ENCODE data around the gene SYNPO2.
"Not testable (repeated sequence)": the region's sequence is repeated elsewhere in the genome, so short reads cannot be mapped to it uniquely, and the experiment has no call there.

The SYNPO2 gene

GRCh38 chr4:119038116-119038841, 149.6 kb downstream of the SYNPO2 start:
- no peak for DNase-seq

- DNase-seq = no peak
Observed at GRCh38 chr4:119039160-119039559, 150.5 kb downstream of the SYNPO2 start.

- DNase-seq = peak; percentile 27
Observed at GRCh38 chr4:119039779-119040178, 151.1 kb downstream of the SYNPO2 start.

- no peak for DNase-seq
Observed at GRCh38 chr4:119040261-119040660, 151.6 kb downstream of the SYNPO2 start.

DNA sequence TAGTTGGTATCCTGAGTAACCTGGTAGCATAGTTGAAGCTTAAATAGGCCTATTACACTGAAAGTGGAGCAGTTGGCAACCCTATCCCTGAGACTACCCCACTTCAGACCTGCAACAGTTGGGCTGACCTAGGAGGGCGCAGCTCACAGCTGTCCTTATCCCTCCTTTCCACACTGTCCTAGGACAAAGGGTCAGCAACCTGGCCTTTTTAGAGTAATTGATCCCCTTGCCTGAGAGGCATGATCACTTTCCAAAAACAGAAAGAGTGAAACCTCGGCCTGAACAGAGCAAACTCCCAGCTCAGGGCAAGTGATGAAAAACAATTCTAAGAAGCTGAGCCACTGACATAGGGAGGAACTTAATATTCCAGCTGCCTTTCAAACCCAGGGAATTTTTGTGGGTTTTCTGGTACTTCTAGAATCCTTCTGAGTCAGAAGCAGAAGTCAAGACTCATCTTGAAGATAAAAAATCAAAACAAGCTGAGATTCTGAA, 152.1 kb downstream of the SYNPO2 start:
- DNase-seq = no peak

- no peak for DNase-seq
Observed at GRCh38 chr4:119041396-119041795, 152.7 kb downstream of the SYNPO2 start.

GRCh38 chr4:119041951-119042560, 153.4 kb downstream of the SYNPO2 start:
- peak; percentile 82 for DNase-seq

DNA sequence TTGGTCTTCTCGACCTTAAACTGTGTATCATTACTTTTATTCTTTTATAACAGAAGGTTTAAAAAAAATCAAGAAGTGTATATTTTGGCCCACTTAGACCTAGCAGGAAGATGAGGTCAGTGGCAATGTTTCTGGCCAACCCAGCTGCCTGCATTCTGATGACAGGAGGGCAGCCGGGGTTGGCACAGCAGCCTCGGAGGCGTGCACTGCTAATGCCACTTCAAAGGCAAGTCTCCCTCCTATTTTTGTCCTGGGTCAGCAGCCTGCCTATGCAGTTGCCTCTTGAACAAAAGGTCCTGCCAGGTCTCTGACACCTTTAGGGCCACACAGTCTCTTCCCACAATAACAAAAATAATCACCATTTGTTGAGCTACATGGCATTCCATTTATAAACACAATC, 157.6 kb downstream of the SYNPO2 start:
- no peak for DNase-seq

DNA sequence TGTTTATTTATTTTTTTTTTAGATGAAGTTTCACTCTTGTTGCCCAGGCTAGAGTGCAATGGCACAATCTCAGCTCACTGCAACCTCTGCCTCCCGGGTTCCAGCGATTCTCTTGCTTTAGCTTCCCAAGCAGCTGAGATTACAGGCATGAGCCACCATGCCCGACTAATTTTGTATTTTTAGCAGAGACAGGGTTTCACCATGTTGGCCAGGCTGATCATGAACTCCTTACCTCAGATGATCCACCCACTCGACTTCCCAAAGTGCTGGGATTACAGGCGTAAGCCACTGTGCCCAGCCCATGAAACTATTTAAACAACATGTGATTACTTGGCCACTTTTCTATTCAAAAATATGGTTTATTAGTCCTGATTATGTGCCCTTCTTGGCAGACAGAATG, 158.4 kb downstream of the SYNPO2 start:
- not testable (repeated sequence) for DNase-seq

- no peak for DNase-seq
Observed at GRCh38 chr4:119048446-119048845, 159.8 kb downstream of the SYNPO2 start.

GRCh38 chr4:119049342-119049741, 160.7 kb downstream of the SYNPO2 start:
- DNase-seq = no peak

- DNase-seq = peak; percentile 87
Observed at GRCh38 chr4:119050527-119051090, 162.0 kb downstream of the SYNPO2 start.

- DNase-seq = no peak
Observed at GRCh38 chr4:119053245-119053644, 164.6 kb downstream of the SYNPO2 start.

DNA sequence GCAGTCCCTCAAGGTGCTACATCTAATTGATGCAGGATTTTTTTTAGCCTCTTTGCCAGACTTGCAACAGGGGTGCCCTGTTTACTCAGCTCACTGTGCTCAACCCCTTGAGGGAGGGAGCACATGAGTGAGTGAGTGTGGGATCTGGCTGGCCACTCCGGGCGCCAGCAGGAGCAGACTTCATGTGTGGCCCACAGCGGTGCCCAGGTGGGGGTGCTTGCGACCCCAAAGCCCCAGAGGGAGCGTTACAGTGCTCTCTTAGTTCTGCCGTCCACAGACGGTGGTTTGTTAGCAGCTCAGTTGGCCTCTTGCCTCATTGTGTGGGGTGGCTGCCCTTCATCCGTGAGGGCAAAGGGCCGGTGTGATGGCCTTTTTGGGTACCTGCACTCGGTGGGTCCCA, 165.3 kb downstream of the SYNPO2 start:
- no peak for DNase-seq

DNA sequence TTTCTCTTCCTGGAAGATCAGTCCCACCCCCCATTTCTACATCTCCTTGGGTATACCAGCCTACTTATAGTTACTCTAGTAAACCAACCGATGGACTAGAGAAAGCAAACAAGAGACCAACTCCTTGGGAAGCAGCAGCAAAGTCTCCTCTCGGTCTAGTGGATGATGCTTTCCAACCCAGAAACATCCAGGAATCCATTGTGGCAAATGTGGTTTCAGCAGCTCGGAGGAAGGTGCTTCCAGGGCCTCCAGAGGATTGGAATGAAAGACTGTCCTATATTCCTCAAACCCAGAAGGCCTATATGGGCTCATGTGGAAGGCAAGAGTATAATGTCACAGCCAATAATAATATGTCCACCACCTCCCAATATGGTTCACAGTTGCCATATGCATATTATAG, 168.8 kb downstream of the SYNPO2 start:
- DNase-seq = no peak

GRCh38 chr4:119059221-119059620, 170.6 kb downstream of the SYNPO2 start:
- DNase-seq = peak; percentile 64

DNA sequence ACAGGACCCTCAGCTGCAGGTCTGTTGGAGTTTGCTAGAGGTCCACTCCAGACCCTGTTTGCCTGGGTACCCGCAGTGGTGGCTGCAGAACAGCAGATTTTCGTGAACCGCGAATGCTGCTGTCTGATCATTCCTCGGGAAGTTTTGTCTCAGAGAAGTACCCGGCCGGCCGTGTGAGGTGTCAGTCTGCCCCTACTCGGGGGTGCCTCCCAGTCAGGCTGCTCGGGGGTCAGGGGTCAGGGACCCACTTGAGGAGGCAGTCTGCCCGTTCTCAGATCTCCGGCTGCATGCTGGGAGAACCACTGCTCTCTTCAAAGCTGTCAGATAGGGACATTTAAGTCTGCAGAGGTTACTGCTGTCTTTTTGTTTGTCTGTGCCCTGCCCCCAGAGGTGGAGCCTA, 178.5 kb downstream of the SYNPO2 start:
- not testable (repeated sequence) for DNase-seq

- not testable (repeated sequence) for DNase-seq
Observed at GRCh38 chr4:119067670-119068360, 179.2 kb downstream of the SYNPO2 start.

DNA sequence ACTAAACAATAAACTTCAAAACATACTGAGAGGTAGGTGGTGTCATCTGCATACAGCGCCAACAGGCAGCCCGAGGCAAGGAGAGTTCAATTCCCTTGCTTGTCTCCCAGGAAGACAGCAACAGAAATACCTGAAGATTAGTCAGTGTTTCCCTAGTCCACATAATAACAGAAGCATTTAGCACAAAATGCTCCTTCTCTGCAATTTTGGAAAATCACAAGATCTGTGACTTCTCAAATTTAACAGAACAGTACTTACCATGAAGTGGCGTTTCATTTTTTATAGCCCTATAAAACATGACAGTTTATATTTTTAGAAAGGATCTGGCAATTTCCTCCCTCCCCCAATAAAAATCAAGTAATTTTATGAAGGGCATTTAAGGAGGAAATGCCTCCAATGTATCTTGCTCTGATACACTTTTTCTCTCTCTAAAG, 179.9 kb downstream of the SYNPO2 start:
- DNase-seq = no peak

DNA sequence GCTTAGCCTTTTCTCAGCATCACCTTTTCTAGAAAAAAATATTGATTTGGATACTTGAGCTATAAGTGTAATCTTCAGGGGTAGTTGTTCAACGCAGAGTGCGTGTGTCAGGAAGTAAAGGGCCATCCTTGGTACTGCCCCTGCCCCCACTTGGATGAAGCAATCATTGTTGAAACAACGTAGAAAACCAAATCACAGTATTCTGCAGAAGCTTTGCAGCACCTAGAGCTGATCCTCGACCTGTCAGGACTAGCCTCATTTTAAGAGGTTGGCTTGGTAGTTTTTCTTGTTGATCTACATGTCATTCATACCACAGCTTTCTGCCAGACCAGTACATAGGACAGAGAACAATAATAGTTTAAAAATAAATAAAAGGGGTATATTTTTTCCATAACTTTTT, 181.6 kb downstream of the SYNPO2 start:
- DNase-seq = no peak

GRCh38 chr4:119080721-119081541, 192.3 kb downstream of the SYNPO2 start:
- DNase-seq = peak; percentile 10

GRCh38 chr4:119081542-119081859, 192.8 kb downstream of the SYNPO2 start:
- no peak for DNase-seq

GRCh38 chr4:119081943-119082342, 193.3 kb downstream of the SYNPO2 start:
- peak; percentile 56 for DNase-seq

Data from NCI-H82 (cell line).